ENCODE data around the gene LTV1. TPM values are rescaled to one million over a fixed set of nuclear protein-coding genes. Genes with fewer than 3 reads are reported as not detected.

The LTV1 gene
- total and polyA plus RNA-seq, 9 of the 15 experiments (the other 6 are each of a cell fraction or from before 2014, with no cell fraction given) = 57.9 to 162 (median 119) TPM

- Histone ChIP-seq H3K9me3 (replicated peaks; ENCODE audit: control insufficient read depth, insufficient read depth, low read depth, low read length) (no peaks in the 10 kb centered on the region), H3K36me3 (ENCODE audit: control insufficient read depth, insufficient read depth, low read length) (0 out of 3 replicates have a peak, but pooled peaks cover 3% of the 10 kb centered on the region), H3K4me2 (ENCODE audit: insufficient read depth, low read length) (no peak overlapping the region), H2AFZ (ENCODE audit: low read depth, low read length) (no peak overlapping the region), H3K4me1 (replicated peaks in 1 of 2; ENCODE audit: control insufficient read depth in 2 of 2, insufficient read depth in 2 of 2, low read length in 2 of 2) (peaks cover 0 to 6% of the 10 kb centered on the region in 2 experiments; a peak in 2 of 5 replicates), H3K9ac (ENCODE audit: insufficient read depth in 1 of 2, low read depth in 2 of 2, low read length in 2 of 2) (no peak overlapping the region), H3K79me2 (ENCODE audit: control insufficient read depth, insufficient read depth, low read length) (no peaks in the 10 kb centered on the region), H3K27me3 (ENCODE audit: control insufficient read depth in 2 of 2, insufficient read depth in 2 of 2, low read length in 2 of 2) (no peaks in the 10 kb centered on the region), H3K9me1 (ENCODE audit: control insufficient read depth, insufficient read depth, low read length) (no peaks in the 10 kb centered on the region), H3K4me3 (no peak overlapping the region), H4K20me1 (replicated peaks; ENCODE audit: control insufficient read depth, insufficient read depth, low read length) (no peaks in the 10 kb centered on the region), H3K27ac (ENCODE audit: extremely low read depth, low read depth, low read length) (no peak overlapping the region)
- ChIA-PET POLR2A (interaction anchor here (0.6 to 1.2 kb wide), 4 partner anchors 8 to 129 kb away, joined by 3 read pairs; no protein-coding TSS in a partner anchor), CTCF (ENCODE audit: low intra/inter-chr PET ratio) (no interaction called here)
- no TSS peak for BruUV-seq (replicated peaks)
- TF ChIP-seq POLR3A (IDR thresholded peaks at IDR 0.05; ENCODE audit: borderline replicate concordance, extremely low read depth, insufficient read depth, insufficient read length) = no peak
- peak; percentile 38 for TF ChIP-seq CBFA2T3 (IDR thresholded peaks at IDR 0.05)
- TF ChIP-seq TAF7 (tag; IDR thresholded peaks at IDR 0.05) = no peak
- no peak for TF ChIP-seq CUX1 (CRISPR knock-in tag; IDR thresholded peaks at IDR 0.05)
- no peak for TF ChIP-seq NCOA4 (IDR thresholded peaks at IDR 0.05; ENCODE audit: partially characterized antibody)
- TF ChIP-seq ZNF324 (CRISPR knock-in tag; IDR thresholded peaks at IDR 0.05) = no peak
- 0 out of 2 replicates have a peak, but pooled peaks have one; percentile 18 for TF ChIP-seq CBFA2T2 (conservative IDR thresholded peaks at IDR 0.05)
- no peak for TF ChIP-seq ZNF134 (CRISPR knock-in tag; conservative IDR thresholded peaks at IDR 0.05)
- TF ChIP-seq ZNF280B (CRISPR knock-in tag; IDR thresholded peaks at IDR 0.05) = no peak
- TF ChIP-seq THRA (IDR thresholded peaks at IDR 0.05) = no peak
- no peak for TF ChIP-seq HSF4 (CRISPR knock-in tag; IDR thresholded peaks at IDR 0.05; ENCODE audit: borderline replicate concordance)
- no peak for TF ChIP-seq FOXK1 (CRISPR knock-in tag; IDR thresholded peaks at IDR 0.05; ENCODE audit: borderline replicate concordance)
- 63% methylated on average over 6 of the region's 6 CpGs for WGBS (ENCODE audit: insufficient coverage, low coverage, missing lambda C conversion rate)
- DNase-seq (ENCODE audit: extremely low read depth in 1 of 4, low spot score in 3 of 4) (no peak), FAIRE-seq (no peak), ATAC-seq (peak; percentile 21; the same call in 2 of the 3 replicates)
- intact Hi-C loops (cut with micrococcal nuclease) (no loop called here), in situ Hi-C loops (cut with MboI) (no loop called here)
These were observed 21.8 kb upstream of the LTV1 start for GRCh38 chr6:143821359-143821758.
